ENCODE results near the gene UNC5C.

- no peak for TF ChIP-seq KDM4A (IDR thresholded peaks at IDR 0.05; ENCODE audit: low read depth, low read length, severe bottlenecking)
- TF ChIP-seq, protein P1, sequence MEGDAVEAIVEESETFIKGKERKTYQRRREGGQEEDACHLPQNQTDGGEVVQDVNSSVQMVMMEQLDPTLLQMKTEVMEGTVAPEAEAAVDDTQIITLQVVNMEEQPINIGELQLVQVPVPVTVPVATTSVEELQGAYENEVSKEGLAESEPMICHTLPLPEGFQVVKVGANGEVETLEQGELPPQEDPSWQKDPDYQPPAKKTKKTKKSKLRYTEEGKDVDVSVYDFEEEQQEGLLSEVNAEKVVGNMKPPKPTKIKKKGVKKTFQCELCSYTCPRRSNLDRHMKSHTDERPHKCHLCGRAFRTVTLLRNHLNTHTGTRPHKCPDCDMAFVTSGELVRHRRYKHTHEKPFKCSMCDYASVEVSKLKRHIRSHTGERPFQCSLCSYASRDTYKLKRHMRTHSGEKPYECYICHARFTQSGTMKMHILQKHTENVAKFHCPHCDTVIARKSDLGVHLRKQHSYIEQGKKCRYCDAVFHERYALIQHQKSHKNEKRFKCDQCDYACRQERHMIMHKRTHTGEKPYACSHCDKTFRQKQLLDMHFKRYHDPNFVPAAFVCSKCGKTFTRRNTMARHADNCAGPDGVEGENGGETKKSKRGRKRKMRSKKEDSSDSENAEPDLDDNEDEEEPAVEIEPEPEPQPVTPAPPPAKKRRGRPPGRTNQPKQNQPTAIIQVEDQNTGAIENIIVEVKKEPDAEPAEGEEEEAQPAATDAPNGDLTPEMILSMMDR (IDR thresholded peaks at IDR 0.05; ENCODE audit: control extremely low read depth in 1 of 3, insufficient read depth in 1 of 3, low read depth in 1 of 3, low read length in 3 of 3): no peak
- no peak for TF ChIP-seq TAF1 (IDR thresholded peaks at IDR 0.05; ENCODE audit: low read depth, low read length)
- no peak for TF ChIP-seq NRF1 (IDR thresholded peaks at IDR 0.05; ENCODE audit: low read depth, low read length)
- no peak for TF ChIP-seq POLR2AphosphoS5 (IDR thresholded peaks at IDR 0.05; ENCODE audit: low read depth, low read length)
- TF ChIP-seq POLR2A (IDR thresholded peaks at IDR 0.05; ENCODE audit: control extremely low read depth in 1 of 2, low read depth in 2 of 2, low read length in 2 of 2): no peak
- no peak for TF ChIP-seq ZNF274 (IDR thresholded peaks at IDR 0.05; ENCODE audit: borderline replicate concordance, extremely low read depth, low read length)
- TF ChIP-seq MAX (IDR thresholded peaks at IDR 0.05): no peak
- no peak for TF ChIP-seq RBBP5 (IDR thresholded peaks at IDR 0.05; ENCODE audit: borderline replicate concordance, low read depth, low read length)
- no peak for TF ChIP-seq EP300 (IDR thresholded peaks at IDR 0.05; ENCODE audit: borderline replicate concordance in 1 of 2, low read depth in 2 of 2, low read length in 2 of 2)
Observed at GRCh38 chr4:95251568-95251967, 297.2 kb downstream of the UNC5C start.
